ENCODE measurements around the gene ZNF527.
"Not testable (repeated sequence)": the region's sequence is repeated elsewhere in the genome, so short reads cannot be mapped to it uniquely, and the experiment has no call there.

The ZNF527 gene

DNA sequence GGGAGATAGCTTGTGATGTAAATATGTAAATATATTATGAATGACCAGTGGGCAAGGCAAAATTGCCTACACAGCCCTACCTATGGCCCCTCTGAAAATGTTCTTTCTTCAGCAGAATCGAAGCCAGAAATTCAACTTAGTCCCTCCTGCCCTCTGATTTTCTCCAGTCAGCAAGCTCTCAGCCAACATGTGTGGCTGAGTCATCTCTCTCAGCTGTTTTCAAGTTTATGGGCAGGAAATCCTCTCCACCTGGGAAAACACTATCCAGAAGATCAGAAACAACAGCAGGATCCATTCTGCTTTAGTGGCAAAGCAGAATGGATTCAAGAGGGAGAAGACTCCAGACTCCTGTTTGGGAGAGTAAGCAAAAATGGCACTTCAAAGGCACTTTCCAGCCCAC is 8.9 kb upstream of the ZNF527 start:
- H3K4me3 ChIP-seq (ENCODE audit: low read depth in 1 of 2, low read length in 2 of 2): no peak overlapping the region
- no peaks in the 10 kb centered on the region for H3K27me3 ChIP-seq (ENCODE audit: control insufficient read depth in 1 of 2, insufficient read depth in 2 of 2, low read length in 2 of 2)
- H3K27ac ChIP-seq (ENCODE audit: low read depth, low read length): no peak overlapping the region
- H3K36me3 ChIP-seq (ENCODE audit: control insufficient read depth in 1 of 2, insufficient read depth in 2 of 2, low read length in 2 of 2): peaks cover 28 to 56% of the 10 kb centered on the region in 2 donors
- H3K9me3 ChIP-seq (ENCODE audit: control insufficient read depth in 1 of 2, low read length in 2 of 2): peaks cover 42 to 55% of the 10 kb centered on the region in 2 donors
- no peak overlapping the region for H3K9ac ChIP-seq (ENCODE audit: low read depth in 1 of 2, low read length in 2 of 2)
- H3K4me1 ChIP-seq (ENCODE audit: control insufficient read depth in 1 of 2, insufficient read depth in 2 of 2, low read length in 2 of 2): no peaks in the 10 kb centered on the region

DNA sequence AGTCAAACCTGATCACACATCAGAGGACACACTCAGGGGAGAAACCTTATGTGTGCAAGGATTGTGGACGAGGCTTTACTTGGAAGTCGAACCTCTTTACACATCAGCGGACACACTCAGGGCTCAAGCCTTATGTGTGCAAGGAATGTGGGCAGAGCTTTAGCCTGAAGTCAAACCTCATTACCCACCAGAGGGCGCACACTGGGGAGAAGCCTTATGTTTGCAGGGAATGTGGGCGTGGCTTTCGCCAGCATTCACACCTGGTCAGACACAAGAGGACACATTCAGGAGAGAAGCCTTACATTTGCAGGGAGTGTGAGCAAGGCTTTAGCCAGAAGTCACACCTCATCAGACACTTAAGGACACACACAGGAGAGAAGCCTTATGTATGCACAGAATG is 8.2 kb upstream of the ZNF527 start:
- no peak overlapping the region for H3K9ac ChIP-seq (ENCODE audit: low read depth in 1 of 2, low read length in 2 of 2)
- no peaks in the 10 kb centered on the region for H3K4me1 ChIP-seq (ENCODE audit: control insufficient read depth in 1 of 2, insufficient read depth in 2 of 2, low read length in 2 of 2)
- no peak overlapping the region for H3K4me3 ChIP-seq (ENCODE audit: low read depth in 1 of 2, low read length in 2 of 2)
- H3K9me3 ChIP-seq (ENCODE audit: control insufficient read depth in 1 of 2, low read length in 2 of 2): peaks cover 41 to 48% of the 10 kb centered on the region in 2 donors
- H3K27me3 ChIP-seq (ENCODE audit: control insufficient read depth in 1 of 2, insufficient read depth in 2 of 2, low read length in 2 of 2): no peaks in the 10 kb centered on the region
- H3K27ac ChIP-seq (ENCODE audit: low read depth, low read length): no peak overlapping the region
- H3K36me3 ChIP-seq (ENCODE audit: control insufficient read depth in 1 of 2, insufficient read depth in 2 of 2, low read length in 2 of 2): peaks cover 26 to 53% of the 10 kb centered on the region in 2 donors

DNA sequence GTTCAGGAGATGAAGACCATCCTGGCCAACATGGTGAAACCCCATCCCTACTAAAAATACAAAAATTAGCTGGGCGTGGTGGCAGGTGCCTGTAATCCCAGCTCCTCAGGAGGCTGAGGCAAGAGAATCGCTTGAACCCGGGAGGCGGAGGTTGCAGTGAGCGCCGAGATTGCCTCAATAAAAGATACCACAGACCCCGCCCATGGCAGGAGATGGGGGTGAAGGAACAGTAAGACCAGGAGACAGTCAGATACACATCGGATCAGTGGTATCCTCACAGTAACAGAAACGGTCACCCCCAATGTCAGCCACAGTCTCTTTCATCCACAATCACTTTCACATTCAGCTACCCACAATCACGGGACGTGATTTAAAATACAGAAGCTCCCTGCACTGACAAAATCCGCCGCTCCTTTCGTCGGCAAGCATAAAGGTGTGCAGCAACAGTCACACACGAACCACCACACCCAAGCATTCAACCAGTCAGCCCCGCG is 466 bp upstream of the ZNF527 start:
- peaks cover 4 to 13% of the 10 kb centered on the region in 2 donors for H3K4me1 ChIP-seq (ENCODE audit: control insufficient read depth in 1 of 2, insufficient read depth in 2 of 2, low read length in 2 of 2)
- not testable (repeated sequence) for H3K27me3 ChIP-seq (ENCODE audit: control insufficient read depth in 1 of 2, insufficient read depth in 2 of 2, low read length in 2 of 2)
- peaks cover 15 to 23% of the 10 kb centered on the region in 2 donors for H3K9me3 ChIP-seq (ENCODE audit: control insufficient read depth in 1 of 2, low read length in 2 of 2)
- H3K36me3 ChIP-seq (ENCODE audit: control insufficient read depth in 1 of 2, insufficient read depth in 2 of 2, low read length in 2 of 2): peaks cover 12% of the 10 kb centered on the region in 2 donors
- H3K27ac ChIP-seq (ENCODE audit: low read depth, low read length): peak overlapping the region; percentile 84
- H3K9ac ChIP-seq (ENCODE audit: low read depth in 1 of 2, low read length in 2 of 2): peak overlapping the region; percentile 75 to 95
- H3K4me3 ChIP-seq (ENCODE audit: low read depth in 1 of 2, low read length in 2 of 2): peak overlapping the region; percentile 75 to 76

DNA sequence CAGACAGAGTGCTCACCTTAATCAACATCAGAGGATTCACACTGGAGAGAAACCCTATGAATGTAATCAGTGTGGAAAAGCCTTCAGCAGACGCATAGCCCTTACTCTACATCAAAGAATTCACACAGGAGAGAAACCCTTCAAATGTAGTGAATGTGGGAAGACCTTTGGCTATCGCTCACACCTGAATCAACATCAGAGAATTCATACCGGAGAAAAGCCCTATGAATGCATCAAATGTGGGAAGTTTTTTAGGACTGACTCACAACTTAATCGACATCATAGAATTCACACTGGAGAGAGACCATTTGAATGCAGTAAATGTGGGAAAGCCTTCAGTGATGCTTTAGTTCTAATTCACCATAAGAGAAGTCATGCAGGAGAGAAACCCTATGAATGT is 18.3 kb downstream of the ZNF527 start:
- Histone ChIP-seq H3K27ac (ENCODE audit: low read depth, low read length) (no peak overlapping the region), H3K36me3 (ENCODE audit: control insufficient read depth in 1 of 2, insufficient read depth in 2 of 2, low read length in 2 of 2) (peaks cover 49 to 53% of the 10 kb centered on the region in 2 donors), H3K27me3 (ENCODE audit: control insufficient read depth in 1 of 2, insufficient read depth in 2 of 2, low read length in 2 of 2) (no peaks in the 10 kb centered on the region), H3K9ac (ENCODE audit: low read depth in 1 of 2, low read length in 2 of 2) (no peak overlapping the region), H3K9me3 (ENCODE audit: control insufficient read depth in 1 of 2, low read length in 2 of 2) (peaks cover 74 to 75% of the 10 kb centered on the region in 2 donors), H3K4me3 (ENCODE audit: low read depth in 1 of 2, low read length in 2 of 2) (peak overlapping the region; percentile 7 to 37), H3K4me1 (ENCODE audit: control insufficient read depth in 1 of 2, insufficient read depth in 2 of 2, low read length in 2 of 2) (no peaks in the 10 kb centered on the region)

DNA sequence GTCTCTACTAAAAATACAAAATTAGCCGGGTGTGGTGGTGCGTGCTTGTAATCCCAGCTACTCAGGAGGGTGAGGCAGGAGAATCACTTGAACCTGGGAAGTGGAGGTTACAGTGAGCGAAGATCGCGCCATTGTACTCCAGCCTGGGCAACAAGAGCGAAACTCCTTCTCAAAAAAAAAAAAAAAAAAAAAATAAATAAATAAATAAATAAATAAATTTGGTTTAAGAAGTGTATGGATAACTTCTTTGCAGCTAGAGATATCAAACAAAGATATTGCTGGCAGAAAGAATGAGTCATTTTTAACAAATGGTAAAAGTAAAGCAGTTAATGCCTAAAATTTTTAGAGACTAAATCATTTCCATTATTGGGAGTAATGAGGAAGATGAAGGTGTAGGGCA is 20.5 kb downstream of the ZNF527 start:
- H3K36me3 ChIP-seq (ENCODE audit: control insufficient read depth in 1 of 2, insufficient read depth in 2 of 2, low read length in 2 of 2): peaks cover 30 to 34% of the 10 kb centered on the region in 2 donors
- not testable (repeated sequence) for H3K27me3 ChIP-seq (ENCODE audit: control insufficient read depth in 1 of 2, insufficient read depth in 2 of 2, low read length in 2 of 2); H3K27ac ChIP-seq (ENCODE audit: low read depth, low read length); H3K9ac ChIP-seq (ENCODE audit: low read depth in 1 of 2, low read length in 2 of 2); H3K4me1 ChIP-seq (ENCODE audit: control insufficient read depth in 1 of 2, insufficient read depth in 2 of 2, low read length in 2 of 2); H3K4me3 ChIP-seq (ENCODE audit: low read depth in 1 of 2, low read length in 2 of 2)
- H3K9me3 ChIP-seq (ENCODE audit: control insufficient read depth in 1 of 2, low read length in 2 of 2): peaks cover 68 to 77% of the 10 kb centered on the region in 2 donors

DNA sequence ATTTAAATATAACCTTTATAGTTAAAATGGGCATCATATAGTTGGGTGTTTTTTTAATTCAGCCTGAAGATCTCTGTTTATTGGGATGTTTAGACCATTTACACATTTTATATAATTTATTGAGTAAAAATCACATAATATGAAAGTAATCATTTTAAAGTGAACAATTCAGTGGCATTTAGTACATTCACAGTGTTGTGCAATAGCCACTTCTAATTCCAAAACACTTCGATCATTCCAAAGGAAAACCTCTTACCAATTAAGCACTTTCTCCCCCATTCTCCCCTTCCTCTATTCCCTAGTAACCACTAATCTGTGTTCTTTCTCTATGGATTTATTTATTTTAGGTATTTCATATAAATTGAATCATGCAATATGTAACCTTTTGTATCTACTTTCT is 30.2 kb downstream of the ZNF527 start:
- Histone ChIP-seq H3K27ac (ENCODE audit: low read depth, low read length) (no peak overlapping the region), H3K4me1 (ENCODE audit: control insufficient read depth in 1 of 2, insufficient read depth in 2 of 2, low read length in 2 of 2) (no peaks in the 10 kb centered on the region), H3K4me3 (ENCODE audit: low read depth in 1 of 2, low read length in 2 of 2) (no peak overlapping the region), H3K27me3 (ENCODE audit: control insufficient read depth in 1 of 2, insufficient read depth in 2 of 2, low read length in 2 of 2) (no peaks in the 10 kb centered on the region), H3K9ac (ENCODE audit: low read depth in 1 of 2, low read length in 2 of 2) (no peak overlapping the region), H3K36me3 (ENCODE audit: control insufficient read depth in 1 of 2, insufficient read depth in 2 of 2, low read length in 2 of 2) (no peaks in the 10 kb centered on the region), H3K9me3 (ENCODE audit: control insufficient read depth in 1 of 2, low read length in 2 of 2) (peaks cover 50 to 56% of the 10 kb centered on the region in 2 donors)

DNA sequence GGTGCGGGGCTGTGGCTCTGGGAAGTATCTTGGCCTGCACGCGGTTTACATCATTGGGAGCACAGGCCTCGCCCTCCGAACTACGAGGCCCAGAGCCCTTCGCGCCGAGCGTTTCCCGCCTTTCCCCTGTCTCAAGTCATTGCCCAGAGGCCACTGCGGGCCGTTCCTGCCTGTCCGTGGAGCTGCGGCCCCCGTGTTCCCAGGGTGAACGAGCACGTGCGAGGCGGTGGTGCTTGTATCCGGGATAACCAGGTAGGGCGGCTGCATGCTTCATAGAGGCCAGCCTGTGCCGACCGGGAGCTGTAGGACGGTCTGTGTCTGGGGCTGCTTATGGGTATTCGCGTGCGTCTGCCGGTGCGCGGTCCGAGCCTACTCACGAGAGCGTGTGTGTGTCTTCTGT is 32.5 kb downstream of the ZNF527 start:
- H3K9me3 ChIP-seq (ENCODE audit: control insufficient read depth in 1 of 2, low read length in 2 of 2): peaks cover 49 to 57% of the 10 kb centered on the region in 2 donors
- H3K27me3 ChIP-seq (ENCODE audit: control insufficient read depth in 1 of 2, insufficient read depth in 2 of 2, low read length in 2 of 2): no peaks in the 10 kb centered on the region
- no peak overlapping the region for H3K4me3 ChIP-seq (ENCODE audit: low read depth in 1 of 2, low read length in 2 of 2)
- no peaks in the 10 kb centered on the region for H3K4me1 ChIP-seq (ENCODE audit: control insufficient read depth in 1 of 2, insufficient read depth in 2 of 2, low read length in 2 of 2)
- H3K36me3 ChIP-seq (ENCODE audit: control insufficient read depth in 1 of 2, insufficient read depth in 2 of 2, low read length in 2 of 2): no peaks in the 10 kb centered on the region
- H3K9ac ChIP-seq (ENCODE audit: low read depth in 1 of 2, low read length in 2 of 2): no peak overlapping the region
- H3K27ac ChIP-seq (ENCODE audit: low read depth, low read length): no peak overlapping the region

DNA sequence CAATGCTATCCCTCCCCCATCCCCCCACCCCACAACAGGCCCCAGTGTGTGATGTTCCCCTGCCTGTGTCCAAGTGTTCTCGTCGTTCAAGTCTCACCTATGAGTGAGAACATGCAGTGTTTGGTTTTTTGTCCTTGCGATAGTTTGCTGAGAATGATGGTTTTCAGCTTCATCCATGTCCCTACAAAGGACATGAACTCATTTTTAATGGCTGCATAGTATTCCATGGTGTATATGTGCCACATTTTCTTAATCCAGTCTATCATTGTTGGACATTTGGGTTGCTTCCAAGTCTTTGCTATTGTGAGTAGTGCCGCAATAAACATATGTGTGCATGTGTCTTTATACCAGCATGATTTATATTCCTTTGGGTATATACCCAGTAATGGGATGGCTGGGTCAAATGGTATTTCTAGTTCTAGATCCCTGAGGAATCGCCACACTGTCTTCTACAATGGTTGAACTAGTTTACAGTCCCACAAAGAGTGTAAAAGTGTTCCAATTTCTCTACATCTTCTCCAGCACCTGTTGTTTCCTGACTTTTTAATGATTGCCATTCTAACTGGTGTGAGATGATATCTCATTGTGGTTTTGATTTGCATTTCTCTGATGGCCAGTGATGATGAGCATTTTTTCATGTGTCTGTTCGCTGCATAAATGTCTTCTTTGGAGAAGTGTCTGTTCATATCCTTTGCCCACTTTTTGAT is 35.4 kb downstream of the ZNF527 start:
- H3K9ac ChIP-seq (ENCODE audit: low read depth in 1 of 2, low read length in 2 of 2); H3K36me3 ChIP-seq (ENCODE audit: control insufficient read depth in 1 of 2, insufficient read depth in 2 of 2, low read length in 2 of 2); H3K27ac ChIP-seq (ENCODE audit: low read depth, low read length); H3K4me1 ChIP-seq (ENCODE audit: control insufficient read depth in 1 of 2, insufficient read depth in 2 of 2, low read length in 2 of 2); H3K4me3 ChIP-seq (ENCODE audit: low read depth in 1 of 2, low read length in 2 of 2); H3K27me3 ChIP-seq (ENCODE audit: control insufficient read depth in 1 of 2, insufficient read depth in 2 of 2, low read length in 2 of 2): not testable (repeated sequence)
- H3K9me3 ChIP-seq (ENCODE audit: control insufficient read depth in 1 of 2, low read length in 2 of 2): peaks cover 48 to 66% of the 10 kb centered on the region in 2 donors

DNA sequence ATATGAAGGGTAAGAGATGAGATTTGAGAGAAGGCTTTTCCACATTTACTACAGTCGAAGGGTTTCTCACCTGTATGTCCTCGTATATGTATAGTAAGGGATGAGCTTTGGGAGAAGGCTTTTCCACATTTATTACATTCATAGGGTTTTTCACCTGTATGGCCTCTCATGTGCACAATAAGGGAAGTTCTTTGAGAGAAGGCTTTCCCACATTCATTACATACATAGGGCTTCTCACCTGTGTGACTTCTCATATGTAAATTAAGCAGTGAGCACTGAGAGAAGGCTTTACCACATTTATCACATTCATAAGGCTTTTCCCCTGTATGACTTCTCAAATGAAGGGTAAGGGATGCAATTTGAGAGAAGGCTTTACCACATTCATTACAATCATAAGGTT is 41.8 kb downstream of the ZNF527 start:
- peaks cover 17% of the 10 kb centered on the region in 2 donors for H3K36me3 ChIP-seq (ENCODE audit: control insufficient read depth in 1 of 2, insufficient read depth in 2 of 2, low read length in 2 of 2)

DNA sequence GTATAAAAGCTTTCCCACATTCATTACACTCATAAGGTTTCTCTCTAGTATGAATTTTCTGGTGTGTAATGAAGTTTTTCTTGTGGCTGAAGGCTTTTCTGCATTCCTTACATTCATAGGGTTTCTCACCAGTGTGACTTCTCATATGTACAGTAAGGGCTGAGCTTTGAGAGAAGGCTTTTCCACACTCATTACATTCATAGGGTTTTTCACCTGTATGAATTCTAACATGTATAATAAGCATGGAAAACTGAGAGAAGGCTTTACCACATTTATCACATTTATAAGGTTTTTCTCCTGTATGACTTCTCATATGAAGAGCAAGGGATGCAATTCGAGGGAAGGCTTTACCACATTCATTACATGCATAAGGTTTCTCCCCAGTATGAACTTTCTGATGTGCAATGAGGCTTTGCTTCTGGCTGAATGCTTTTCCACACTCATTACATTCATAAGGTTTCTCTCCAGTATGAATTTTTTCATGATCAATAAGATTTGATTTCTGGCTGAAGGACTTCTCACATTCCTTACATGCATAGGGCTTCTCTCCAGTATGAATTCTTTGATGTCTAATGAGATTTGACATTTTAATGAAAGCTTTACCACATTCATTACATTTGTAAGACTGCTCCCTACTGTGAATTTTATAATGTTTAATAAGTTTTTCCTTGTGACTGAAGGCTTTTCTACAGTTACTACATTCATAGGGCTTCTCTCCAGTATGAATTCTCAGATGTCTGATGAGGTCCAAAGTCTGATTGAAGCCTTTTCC is 42.6 kb downstream of the ZNF527 start:
- Histone ChIP-seq H3K27me3 (ENCODE audit: control insufficient read depth in 1 of 2, insufficient read depth in 2 of 2, low read length in 2 of 2) (no peaks in the 10 kb centered on the region), H3K9me3 (ENCODE audit: control insufficient read depth in 1 of 2, low read length in 2 of 2) (peaks cover 58 to 76% of the 10 kb centered on the region in 2 donors), H3K4me3 (ENCODE audit: low read depth in 1 of 2, low read length in 2 of 2) (peak overlapping the region; percentile 40 to 47), H3K4me1 (ENCODE audit: control insufficient read depth in 1 of 2, insufficient read depth in 2 of 2, low read length in 2 of 2) (no peaks in the 10 kb centered on the region), H3K36me3 (ENCODE audit: control insufficient read depth in 1 of 2, insufficient read depth in 2 of 2, low read length in 2 of 2) (peaks cover 17 to 22% of the 10 kb centered on the region in 2 donors), H3K9ac (ENCODE audit: low read depth in 1 of 2, low read length in 2 of 2) (no peak overlapping the region), H3K27ac (ENCODE audit: low read depth, low read length) (no peak overlapping the region)

More for the DNA sequence above, 41.8 kb downstream of the ZNF527 start:
- Histone ChIP-seq H3K4me1 (ENCODE audit: control insufficient read depth in 1 of 2, insufficient read depth in 2 of 2, low read length in 2 of 2) (no peaks in the 10 kb centered on the region), H3K9ac (ENCODE audit: low read depth in 1 of 2, low read length in 2 of 2) (no peak overlapping the region), H3K27ac (ENCODE audit: low read depth, low read length) (no peak overlapping the region), H3K9me3 (ENCODE audit: control insufficient read depth in 1 of 2, low read length in 2 of 2) (peaks cover 60 to 79% of the 10 kb centered on the region in 2 donors), H3K4me3 (ENCODE audit: low read depth in 1 of 2, low read length in 2 of 2) (peak overlapping the region in 1 of 2 donors; percentile 47), H3K27me3 (ENCODE audit: control insufficient read depth in 1 of 2, insufficient read depth in 2 of 2, low read length in 2 of 2) (no peaks in the 10 kb centered on the region)

Measured in duodenal mucosa (tissue), 2 donors.